SK-N-SH (cell line): ENCODE results near the gene CTBP2. TPM values are rescaled to one million over a fixed set of nuclear protein-coding genes. Genes with fewer than 3 reads are reported as not detected.
A peak's percentile ranks its signal among the peaks of the same experiment; 100 is the strongest.

Experiments
- CTCF ChIA-PET: fragments of 300-600, 350-600 bp; formaldehyde crosslinking; extraction: SDS; loops from one replicate; lab custom pipeline; 2021; lab: Yijun Ruan, JAX
- POLR2A ChIA-PET: fragments of 350-600 bp; sonication (Branson Sonifier 250); formaldehyde crosslinking; extraction: SDS; loops from one replicate; lab custom pipeline; 2020; ENCODE audit warnings: antibody characterized with exemption, inconsistent platforms; lab: Yijun Ruan, JAX
- DNase-seq: peaks from one replicate; pipeline ENCODE4 v3.0.0; 2012
- H2AFZ ChIP-seq: fragments of 200-600 bp; sonication (generic); 2 replicates; pipeline ENCODE4 v1.8.1; 2016; ENCODE audit warnings: antibody characterized with exemption, mild to moderate bottlenecking, low read depth
- H3F3A ChIP-seq: fragments of 200-600 bp; sonication (generic); replicated peaks from 2 replicates; pipeline ENCODE3; 2016; ENCODE audit warnings: antibody characterized with exemption, mild to moderate bottlenecking; ENCODE audit not compliant: insufficient read depth
- H3K27ac ChIP-seq, 2 experiments: fragments of 200-500 bp in 1 of 2; fragments of 200-600 bp in 1 of 2; sonication (Bioruptor generic) in 1 of 2; sonication (generic), shearing (Covaris generic) in 1 of 2; 2 replicates each; pipeline versions ENCODE4 v1.5.1 to v1.6.1; 2014 to 2016; ENCODE audit warnings: low read depth in 2 of 2, inconsistent platforms in 1 of 2, low read length in 1 of 2, mild to moderate bottlenecking in 1 of 2, mixed read lengths in 1 of 2
- H3K27me3 ChIP-seq: fragments of 200-600 bp; sonication (generic), shearing (Covaris generic); 2 replicates; pipeline ENCODE4 v1.6.1; 2016; ENCODE audit warnings: mixed run types; ENCODE audit not compliant: insufficient read depth
- H3K36me3 ChIP-seq, 2 experiments: fragments of 200-500 bp in 1 of 2; fragments of 200-600 bp in 1 of 2; sonication (Bioruptor generic) in 1 of 2; sonication (generic) in 1 of 2; replicated peaks in 1 of 2; 2 replicates each; pipeline versions ENCODE3 to v1.5.1; 2014 to 2016; ENCODE audit warnings: low read length in 1 of 2, mild to moderate bottlenecking in 1 of 2; ENCODE audit not compliant: insufficient read depth in 2 of 2, control insufficient read depth in 1 of 2
- H3K4me1 ChIP-seq, 2 experiments: fragments of 200-500 bp in 1 of 2; fragments of 200-600 bp in 1 of 2; sonication (Bioruptor generic) in 1 of 2; sonication (generic), shearing (Covaris generic) in 1 of 2; 2 replicates each; pipeline versions ENCODE4 v1.5.1 to v1.6.1; 2014 to 2016; ENCODE audit warnings: low read depth in 1 of 2, low read length in 1 of 2, mixed run types in 1 of 2; ENCODE audit not compliant: insufficient read depth in 2 of 2, control insufficient read depth in 1 of 2
- H3K4me2 ChIP-seq: fragments of 200-600 bp; sonication (generic), shearing (Covaris generic); 2 replicates; pipeline ENCODE4 v1.6.1; 2017; ENCODE audit warnings: mixed run types
- H3K4me3 ChIP-seq, 2 experiments: fragments of 200-500 bp in 1 of 2; fragments of 200-600 bp in 1 of 2; sonication (Bioruptor generic) in 1 of 2; sonication (generic), shearing (Covaris generic) in 1 of 2; 2 replicates each; pipeline versions ENCODE4 v1.5.1 to v1.8.1; 2014 to 2016; ENCODE audit warnings: low read depth in 2 of 2, inconsistent platforms in 1 of 2, low read length in 1 of 2, mild to moderate bottlenecking in 1 of 2, mixed read lengths in 1 of 2, moderate library complexity in 1 of 2
- H3K79me2 ChIP-seq: fragments of 200-600 bp; sonication (generic); 2 replicates; pipeline ENCODE4 v1.8.1; 2017; ENCODE audit warnings: mild to moderate bottlenecking; ENCODE audit not compliant: insufficient read depth
- H3K9ac ChIP-seq: fragments of 200-600 bp; sonication (generic); 2 replicates; pipeline ENCODE4 v1.6.1; 2017; ENCODE audit warnings: mixed run types
- H3K9me2 ChIP-seq: fragments of 200-600 bp; sonication (generic); 2 replicates; pipeline ENCODE4 v1.6.1; 2017; ENCODE audit warnings: mixed run types
- H3K9me3 ChIP-seq: fragments of 200-600 bp; sonication (generic); 2 replicates; pipeline ENCODE4 v1.6.1; 2017; ENCODE audit warnings: mixed run types, mild to moderate bottlenecking, moderate library complexity
- H4K20me1 ChIP-seq: fragments of 200-600 bp; sonication (generic); 2 replicates; pipeline ENCODE4 v1.6.1; 2017; ENCODE audit warnings: mild to moderate bottlenecking, mixed run types; ENCODE audit not compliant: insufficient read depth
- CHD2 ChIP-seq: fragments of 150-350 bp; IDR thresholded peaks from 2 replicates; pipeline ENCODE4 v1.6.1; 2018; ENCODE audit warnings: low read length; ENCODE audit not compliant: partially characterized antibody
- CTCF ChIP-seq: fragments of 200-600 bp; sonication (generic); IDR thresholded peaks from 2 replicates; pipeline ENCODE4 v1.6.1; 2017; ENCODE audit warnings: antibody characterized with exemption, mild to moderate bottlenecking, moderate library complexity
- ELF1 ChIP-seq: IDR thresholded peaks from 2 replicates; pipeline ENCODE4 v1.4.0; 2012
- EP300 ChIP-seq, 2 experiments: IDR thresholded peaks; 2 replicates each; pipeline versions ENCODE4 v1.4.0 to v1.6.1; 2012; ENCODE audit warnings: borderline replicate concordance in 1 of 2, low read depth in 1 of 2, low read length in 1 of 2
- FOSL2 ChIP-seq: IDR thresholded peaks from 2 replicates; pipeline ENCODE4 v1.4.0; 2012; ENCODE audit warnings: low read depth, mild to moderate bottlenecking, moderate library complexity, borderline replicate concordance
- FOXJ3 ChIP-seq: sonication (generic); formaldehyde crosslinking; IDR thresholded peaks from 2 replicates; pipeline ENCODE4 v1.5.1; 2020; ENCODE audit warnings: mild to moderate bottlenecking, missing genetic modification reagents
- FOXM1 ChIP-seq: IDR thresholded peaks from 2 replicates; pipeline ENCODE4 v1.4.0; 2012; ENCODE audit warnings: low read depth, mild to moderate bottlenecking
- GABPA ChIP-seq: IDR thresholded peaks from 2 replicates; pipeline ENCODE4 v1.4.0; 2012; ENCODE audit warnings: low read depth, mild to moderate bottlenecking
- GATA2 ChIP-seq: sonication (generic); formaldehyde crosslinking; IDR thresholded peaks from 2 replicates; pipeline ENCODE4 v1.5.0; 2020; ENCODE audit warnings: mild to moderate bottlenecking, missing genetic modification reagents
- JUND ChIP-seq: IDR thresholded peaks from 2 replicates; pipeline ENCODE4 v1.4.0; 2012
- MEF2A ChIP-seq: IDR thresholded peaks from 2 replicates; pipeline ENCODE4 v1.4.0; 2012; ENCODE audit warnings: low read depth, borderline replicate concordance
- MXI1 ChIP-seq: IDR thresholded peaks from 2 replicates; pipeline ENCODE4 v1.6.1; 2012; ENCODE audit warnings: mild to moderate bottlenecking, low read depth, low read length, improper control_type of control experiment
- NRF1 ChIP-seq: IDR thresholded peaks from 2 replicates; pipeline ENCODE4 v1.6.1; 2012; ENCODE audit warnings: low read depth, mild to moderate bottlenecking, low read length
- PBX3 ChIP-seq: IDR thresholded peaks from 2 replicates; pipeline ENCODE4; 2012
- POLR2AphosphoS5 ChIP-seq: IDR thresholded peaks from 2 replicates; pipeline ENCODE4 v1.6.1; 2012; ENCODE audit warnings: low read depth, low read length
- RCOR1 ChIP-seq: fragments of 150-350 bp; IDR thresholded peaks from 2 replicates; pipeline ENCODE4 v1.6.1; 2017; ENCODE audit warnings: antibody characterized with exemption, low read length
- RFX5 ChIP-seq: IDR thresholded peaks from 2 replicates; pipeline ENCODE4 v1.6.1; 2012; ENCODE audit warnings: mild to moderate bottlenecking, improper control_type of control experiment, low read length
- SMC3 ChIP-seq: IDR thresholded peaks from 2 replicates; pipeline ENCODE4 v1.6.1; 2012; ENCODE audit warnings: low read depth, low read length, improper control_type of control experiment
- TAF1 ChIP-seq: IDR thresholded peaks from 2 replicates; pipeline ENCODE4 v1.6.1; 2012; ENCODE audit warnings: low read depth, mild to moderate bottlenecking, low read length, moderate library complexity, borderline replicate concordance
- TCF12 ChIP-seq: IDR thresholded peaks from 2 replicates; pipeline ENCODE4 v1.4.0; 2012
- TEAD4 ChIP-seq: IDR thresholded peaks from 2 replicates; pipeline ENCODE4 v1.4.0; 2012; ENCODE audit warnings: mild to moderate bottlenecking, borderline replicate concordance; ENCODE audit not compliant: insufficient read depth
- YY1 ChIP-seq: IDR thresholded peaks from 2 replicates; pipeline ENCODE4 v1.4.0; 2012; ENCODE audit warnings: low read depth, mild to moderate bottlenecking
- WGBS: methylation state at CpG from one replicate; pipeline ENCODE4 v1.1.6; 2017; ENCODE audit warnings: low lambda C conversion rate; 5-methylcytosine and 5-hydroxymethylcytosine counted together
- polyA plus RNA-seq, 3 experiments: library from polyadenylated mRNA; depleted of rRNA; stranded (reverse); fragments of >200 nt; gene quantifications; 2 replicates each; pipeline ENCODE4 v1.2.3, GENCODE V29; 2012
- TF ChIP-seq, protein P1 (sequence below): IDR thresholded peaks from 2 replicates; pipeline ENCODE4 v1.4.0; 2012; ENCODE audit warnings: low read depth, borderline replicate concordance
- TF ChIP-seq, protein P2 (sequence below): IDR thresholded peaks from 2 replicates; pipeline ENCODE4 v1.6.1; 2012; ENCODE audit warnings: mild to moderate bottlenecking, low read depth, low read length, moderate library complexity

CTBP2 gene
- polyA plus RNA-seq, 1 of the 3 experiments (the other 2 are of a cell fraction): 69.7 TPM

DNA sequence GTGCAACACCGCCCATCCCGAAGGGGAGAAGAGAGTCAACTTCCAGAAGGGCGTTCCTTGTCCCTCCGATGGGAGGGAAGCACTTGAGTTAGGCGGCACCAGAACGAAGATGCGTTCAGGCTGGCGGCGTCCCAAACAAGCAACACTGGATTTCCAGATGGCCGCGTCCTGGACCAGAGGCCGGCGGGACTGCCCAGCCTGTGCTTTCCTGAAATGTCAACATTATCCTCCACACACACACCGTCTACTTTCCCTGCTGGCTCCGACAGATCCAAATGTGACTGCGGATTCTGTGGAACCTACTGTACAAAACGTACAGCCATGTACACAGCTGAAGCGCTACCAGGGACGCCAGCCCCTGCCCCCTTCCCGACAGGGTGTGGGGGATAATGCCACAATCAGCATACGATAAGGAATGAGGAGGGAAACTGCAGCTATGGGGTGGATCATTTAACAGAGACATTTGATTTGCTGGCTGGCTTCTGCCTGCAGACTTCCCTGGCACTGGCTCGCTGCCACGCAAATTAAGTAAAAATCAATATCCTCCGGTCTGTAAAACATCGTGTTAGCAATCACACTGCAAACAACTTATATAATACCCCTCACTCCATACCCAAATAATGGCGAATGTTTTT, 136.4 kb downstream of the CTBP2 start (continued):
- TF ChIP-seq, protein P1, sequence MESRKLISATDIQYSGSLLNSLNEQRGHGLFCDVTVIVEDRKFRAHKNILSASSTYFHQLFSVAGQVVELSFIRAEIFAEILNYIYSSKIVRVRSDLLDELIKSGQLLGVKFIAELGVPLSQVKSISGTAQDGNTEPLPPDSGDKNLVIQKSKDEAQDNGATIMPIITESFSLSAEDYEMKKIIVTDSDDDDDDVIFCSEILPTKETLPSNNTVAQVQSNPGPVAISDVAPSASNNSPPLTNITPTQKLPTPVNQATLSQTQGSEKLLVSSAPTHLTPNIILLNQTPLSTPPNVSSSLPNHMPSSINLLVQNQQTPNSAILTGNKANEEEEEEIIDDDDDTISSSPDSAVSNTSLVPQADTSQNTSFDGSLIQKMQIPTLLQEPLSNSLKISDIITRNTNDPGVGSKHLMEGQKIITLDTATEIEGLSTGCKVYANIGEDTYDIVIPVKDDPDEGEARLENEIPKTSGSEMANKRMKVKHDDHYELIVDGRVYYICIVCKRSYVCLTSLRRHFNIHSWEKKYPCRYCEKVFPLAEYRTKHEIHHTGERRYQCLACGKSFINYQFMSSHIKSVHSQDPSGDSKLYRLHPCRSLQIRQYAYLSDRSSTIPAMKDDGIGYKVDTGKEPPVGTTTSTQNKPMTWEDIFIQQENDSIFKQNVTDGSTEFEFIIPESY: no peak
- peak; percentile 46; the same call in 1 of the 2 replicates for TF ChIP-seq FOXJ3 (CRISPR knock-in tag)

- Histone ChIP-seq H3K4me1 (peaks cover 32 to 80% of the 10 kb centered on the region in 2 experiments), H3K27ac (peak overlapping the region; percentile 67 to 100; a peak in 3 of 4 replicates), H3F3A (peaks cover 6% of the 10 kb centered on the region), H3K4me3 (peak overlapping the region in 1 of 2 experiments; percentile 18; a peak in 1 of 4 replicates), H3K79me2 (peaks cover 90% of the 10 kb centered on the region), H4K20me1 (peaks cover 83% of the 10 kb centered on the region), H3K27me3 (no peaks in the 10 kb centered on the region), H2AFZ (no peak overlapping the region), H3K36me3 (peaks cover 8 to 21% of the 10 kb centered on the region in 2 experiments), H3K9ac (no peak overlapping the region), H3K9me2 (no peaks in the 10 kb centered on the region), H3K4me2 (peak overlapping the region; percentile 56; the same call in 1 of the 2 replicates), H3K9me3 (no peaks in the 10 kb centered on the region)
- CTCF ChIA-PET: interaction anchor here (1.0 to 3.6 kb wide), 5 partner anchors 18 to 300 kb away, joined by 3 to 18 read pairs (median 3); no protein-coding TSS in a partner anchor
- WGBS: 68% methylated on average over 8 of the region's 21 CpGs
- peak; percentile 90 for DNase-seq
- POLR2A ChIA-PET: interaction anchor here (0.8 to 1.5 kb wide), 2 partner anchors 13 to 16 kb away, joined by 3 read pairs; no protein-coding TSS in a partner anchor
- no peak for TF ChIP-seq CTCF
- no peak for TF ChIP-seq FOXM1
- TF ChIP-seq, protein P2, sequence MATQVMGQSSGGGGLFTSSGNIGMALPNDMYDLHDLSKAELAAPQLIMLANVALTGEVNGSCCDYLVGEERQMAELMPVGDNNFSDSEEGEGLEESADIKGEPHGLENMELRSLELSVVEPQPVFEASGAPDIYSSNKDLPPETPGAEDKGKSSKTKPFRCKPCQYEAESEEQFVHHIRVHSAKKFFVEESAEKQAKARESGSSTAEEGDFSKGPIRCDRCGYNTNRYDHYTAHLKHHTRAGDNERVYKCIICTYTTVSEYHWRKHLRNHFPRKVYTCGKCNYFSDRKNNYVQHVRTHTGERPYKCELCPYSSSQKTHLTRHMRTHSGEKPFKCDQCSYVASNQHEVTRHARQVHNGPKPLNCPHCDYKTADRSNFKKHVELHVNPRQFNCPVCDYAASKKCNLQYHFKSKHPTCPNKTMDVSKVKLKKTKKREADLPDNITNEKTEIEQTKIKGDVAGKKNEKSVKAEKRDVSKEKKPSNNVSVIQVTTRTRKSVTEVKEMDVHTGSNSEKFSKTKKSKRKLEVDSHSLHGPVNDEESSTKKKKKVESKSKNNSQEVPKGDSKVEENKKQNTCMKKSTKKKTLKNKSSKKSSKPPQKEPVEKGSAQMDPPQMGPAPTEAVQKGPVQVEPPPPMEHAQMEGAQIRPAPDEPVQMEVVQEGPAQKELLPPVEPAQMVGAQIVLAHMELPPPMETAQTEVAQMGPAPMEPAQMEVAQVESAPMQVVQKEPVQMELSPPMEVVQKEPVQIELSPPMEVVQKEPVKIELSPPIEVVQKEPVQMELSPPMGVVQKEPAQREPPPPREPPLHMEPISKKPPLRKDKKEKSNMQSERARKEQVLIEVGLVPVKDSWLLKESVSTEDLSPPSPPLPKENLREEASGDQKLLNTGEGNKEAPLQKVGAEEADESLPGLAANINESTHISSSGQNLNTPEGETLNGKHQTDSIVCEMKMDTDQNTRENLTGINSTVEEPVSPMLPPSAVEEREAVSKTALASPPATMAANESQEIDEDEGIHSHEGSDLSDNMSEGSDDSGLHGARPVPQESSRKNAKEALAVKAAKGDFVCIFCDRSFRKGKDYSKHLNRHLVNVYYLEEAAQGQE: no peak
- TF ChIP-seq MEF2A: no peak
- no peak for TF ChIP-seq POLR2AphosphoS5
- TF ChIP-seq GATA2 (CRISPR knock-in tag): peak; percentile 51; the same call in 1 of the 2 replicates
- peak in 1 of 2 experiments; percentile 72; a peak in 2 of 4 replicates for TF ChIP-seq EP300 (IDR thresholded peaks at IDR 0.05; ENCODE audit: borderline replicate concordance in 1 of 2, low read depth in 1 of 2, low read length in 1 of 2)
- no peak for TF ChIP-seq TEAD4
- TF ChIP-seq PBX3: no peak
- TF ChIP-seq TCF12: no peak
- TF ChIP-seq RFX5: no peak
- TF ChIP-seq FOXJ3 (CRISPR knock-in tag): peak; percentile 27; the same call in 1 of the 2 replicates
- no peak for TF ChIP-seq TAF1
- TF ChIP-seq JUND: no peak
- no peak for TF ChIP-seq NRF1
- no peak for TF ChIP-seq CHD2
- no peak for TF ChIP-seq FOSL2
- TF ChIP-seq GABPA: no peak
- no peak for TF ChIP-seq SMC3
- TF ChIP-seq MXI1: no peak; the same call in 1 of the 2 replicates
- TF ChIP-seq ELF1: no peak
- no peak for TF ChIP-seq YY1
- peak; percentile 44; the same call in 1 of the 2 replicates for TF ChIP-seq RCOR1
Measured at GRCh38 chr10:125023255-125023654, 137.1 kb downstream of the CTBP2 start.
